NCI-H1417 (cell line): ENCODE results near the gene EPG5.
A peak's percentile ranks its signal among the peaks of the same experiment; 100 is the strongest.

Experiments used
- DNase-seq, 3 experiments: peaks; one replicate each; lab custom pipeline; 2025; lab: John Stamatoyannopoulos, UW

EPG5 gene

GRCh38 chr18:45916302-45916701, 50.8 kb downstream of the EPG5 start:
- peak in 1 of 3 experiments; percentile 14 for DNase-seq

- no peak for DNase-seq
Measured at GRCh38 chr18:45913276-45913675, 53.9 kb downstream of the EPG5 start.

- peak in 1 of 3 experiments; percentile 55 for DNase-seq
Measured at GRCh38 chr18:45910405-45911023, 56.6 kb downstream of the EPG5 start.

- DNase-seq, result no peak
Measured at GRCh38 chr18:45901654-45902210, 65.4 kb downstream of the EPG5 start.

- DNase-seq, result no peak
Measured at GRCh38 chr18:45900623-45901022, 66.5 kb downstream of the EPG5 start.

- no peak for DNase-seq
Measured at GRCh38 chr18:45896991-45897390, 70.1 kb downstream of the EPG5 start.

- no peak for DNase-seq
Measured at GRCh38 chr18:45896452-45896851, 70.7 kb downstream of the EPG5 start.

- no peak for DNase-seq
Measured at GRCh38 chr18:45895339-45895738, 71.8 kb downstream of the EPG5 start.

- no peak for DNase-seq
Measured at GRCh38 chr18:45894818-45895217, 72.3 kb downstream of the EPG5 start.

- no peak for DNase-seq
Measured at GRCh38 chr18:45891806-45892205, 75.3 kb downstream of the EPG5 start.

- no peak for DNase-seq
Measured at GRCh38 chr18:45890606-45891005, 76.5 kb downstream of the EPG5 start.

GRCh38 chr18:45889419-45890064, 77.6 kb downstream of the EPG5 start:
- DNase-seq, result no peak

- no peak for DNase-seq
Measured at GRCh38 chr18:45887585-45887984, 79.5 kb downstream of the EPG5 start.

- no peak for DNase-seq
Measured at GRCh38 chr18:45880876-45881558, 86.1 kb downstream of the EPG5 start.

GRCh38 chr18:45879681-45880655, 87.2 kb downstream of the EPG5 start:
- peak; percentile 48 to 64 (median 49) for DNase-seq

- peak in 1 of 3 experiments; percentile 15 for DNase-seq
Measured at GRCh38 chr18:45877403-45877802, 89.7 kb downstream of the EPG5 start.

GRCh38 chr18:45876161-45876560, 91.0 kb downstream of the EPG5 start:
- DNase-seq, result peak in 1 of 3 experiments; percentile 6

- DNase-seq, result no peak
Measured at GRCh38 chr18:45874491-45875184, 92.5 kb downstream of the EPG5 start.

GRCh38 chr18:45871431-45872084, 95.6 kb downstream of the EPG5 start:
- no peak for DNase-seq

- no peak for DNase-seq
Measured at GRCh38 chr18:45870419-45870818, 96.7 kb downstream of the EPG5 start.

- no peak for DNase-seq
Measured at GRCh38 chr18:45865466-45865865, 101.7 kb downstream of the EPG5 start.
